PC-9 (cell line): ENCODE data around the gene SHISA9.

ENCODE experiments used
- CTCF ChIP-seq: fragments of 200-600 bp; sonication (generic); conservative IDR thresholded peaks from 2 replicates; pipeline ENCODE4 v1.6.1; 2017; ENCODE audit warnings: mixed run types, antibody characterized with exemption, mild to moderate bottlenecking, moderate library complexity
- EZH2 ChIP-seq: fragments of 200-600 bp; sonication (generic); IDR thresholded peaks from 2 replicates; pipeline ENCODE4 v1.8.0; 2017; ENCODE audit warnings: antibody characterized with exemption, low read depth

- TF ChIP-seq CTCF: no peak
- no peak for TF ChIP-seq EZH2
Measured at GRCh38 chr16:13018026-13018425, 116.6 kb downstream of the SHISA9 start.
